Measurements from ENCODE around the gene OXTR. TPM values are rescaled to one million over a fixed set of nuclear protein-coding genes. Genes with fewer than 3 reads are reported as not detected.

Gene OXTR
- polyA plus RNA-seq, 1 donor from 2014 or later: 1.7 TPM

- no peak for TF ChIP-seq REST (IDR thresholded peaks at IDR 0.05; ENCODE audit: borderline replicate concordance)
- TF ChIP-seq EP300 (conservative IDR thresholded peaks at IDR 0.05; ENCODE audit: poor library complexity, severe bottlenecking): no peak
- no peak for TF ChIP-seq RAD21 (conservative IDR thresholded peaks at IDR 0.05)
- TF ChIP-seq MXI1 (conservative IDR thresholded peaks at IDR 0.05; ENCODE audit: poor library complexity, severe bottlenecking): no peak
- no peak for TF ChIP-seq CTCF (IDR thresholded peaks at IDR 0.05; ENCODE audit: poor library complexity, severe bottlenecking)
- TF ChIP-seq EZH2 (IDR thresholded peaks at IDR 0.05; ENCODE audit: borderline replicate concordance, insufficient read depth, low read length, poor library complexity, severe bottlenecking): no peak
- TF ChIP-seq POLR2AphosphoS5 (IDR thresholded peaks at IDR 0.05): no peak
- TF ChIP-seq SMC3 (conservative IDR thresholded peaks at IDR 0.05; ENCODE audit: poor library complexity): no peak
- TF ChIP-seq TAF1 (IDR thresholded peaks at IDR 0.05; ENCODE audit: low read depth): no peak
Measured at GRCh38 chr3:8773941-8774542, 4.6 kb upstream of the OXTR start.

GRCh38 chr3:8768364-8769087 is 887 bp downstream of the OXTR start:
- Histone ChIP-seq H3K9me3 (ENCODE audit: low read length) (no peaks in the 10 kb centered on the region), H3K79me2 (replicated peaks; ENCODE audit: insufficient read depth, low read length) (no peaks in the 10 kb centered on the region), H3K27me3 (ENCODE audit: insufficient read depth, low read depth, low read length) (peaks cover 32% of the 10 kb centered on the region), H3K36me3 (ENCODE audit: insufficient read depth, low read length) (no peaks in the 10 kb centered on the region), H3K27ac (ENCODE audit: low read length) (no peak overlapping the region), H3K4me3 (ENCODE audit: low read length) (peak overlapping the region; percentile 72), H4K20me1 (ENCODE audit: insufficient read depth) (no peaks in the 10 kb centered on the region), H3K9ac (ENCODE audit: low read length) (no peak overlapping the region), H3K4me2 (ENCODE audit: low read length) (peak overlapping the region; percentile 30), H3F3A (ENCODE audit: insufficient read depth, low read length, poor library complexity, severe bottlenecking) (no peaks in the 10 kb centered on the region), H2AFZ (ENCODE audit: low read depth, low read length) (no peak overlapping the region), H3K9me2 (ENCODE audit: insufficient read depth, low read length) (no peaks in the 10 kb centered on the region)
- TF ChIP-seq SMC3 (conservative IDR thresholded peaks at IDR 0.05; ENCODE audit: poor library complexity) (no peak), MXI1 (conservative IDR thresholded peaks at IDR 0.05; ENCODE audit: poor library complexity, severe bottlenecking) (no peak), POLR2AphosphoS5 (IDR thresholded peaks at IDR 0.05) (no peak), TAF1 (IDR thresholded peaks at IDR 0.05; ENCODE audit: low read depth) (no peak), EZH2 (IDR thresholded peaks at IDR 0.05; ENCODE audit: borderline replicate concordance, insufficient read depth, low read length, poor library complexity, severe bottlenecking) (no peak), EP300 (conservative IDR thresholded peaks at IDR 0.05; ENCODE audit: poor library complexity, severe bottlenecking) (no peak), CTCF (IDR thresholded peaks at IDR 0.05; ENCODE audit: poor library complexity, severe bottlenecking) (no peak), REST (IDR thresholded peaks at IDR 0.05; ENCODE audit: borderline replicate concordance) (no peak), RAD21 (conservative IDR thresholded peaks at IDR 0.05) (no peak)

More at GRCh38 chr3:8773941-8774542, 4.6 kb upstream of the OXTR start:
- H3K36me3 ChIP-seq (ENCODE audit: insufficient read depth, low read length): no peaks in the 10 kb centered on the region
- peaks cover 10% of the 10 kb centered on the region for H3K27me3 ChIP-seq (ENCODE audit: insufficient read depth, low read depth, low read length)
- H3K79me2 ChIP-seq (replicated peaks; ENCODE audit: insufficient read depth, low read length): no peaks in the 10 kb centered on the region
- no peak overlapping the region for H3K4me3 ChIP-seq (ENCODE audit: low read length)
- H3K9me2 ChIP-seq (ENCODE audit: insufficient read depth, low read length): no peaks in the 10 kb centered on the region
- no peaks in the 10 kb centered on the region for H3K9me3 ChIP-seq (ENCODE audit: low read length)
- no peak overlapping the region for H3K4me2 ChIP-seq (ENCODE audit: low read length)
- no peak overlapping the region for H3K9ac ChIP-seq (ENCODE audit: low read length)
- no peak overlapping the region for H2AFZ ChIP-seq (ENCODE audit: low read depth, low read length)
- no peak overlapping the region for H3K27ac ChIP-seq (ENCODE audit: low read length)
- no peaks in the 10 kb centered on the region for H4K20me1 ChIP-seq (ENCODE audit: insufficient read depth)
- no peaks in the 10 kb centered on the region for H3F3A ChIP-seq (ENCODE audit: insufficient read depth, low read length, poor library complexity, severe bottlenecking)
